ENCODE data around the gene U2SURP. TPM values are rescaled to one million over a fixed set of nuclear protein-coding genes. Genes with fewer than 3 reads are reported as not detected.
"Not testable (repeated sequence)": the region's sequence is repeated elsewhere in the genome, so short reads cannot be mapped to it uniquely, and the experiment has no call there.

Gene U2SURP
- total RNA-seq, 1 donor from 2014 or later: 73.6 TPM

DNA sequence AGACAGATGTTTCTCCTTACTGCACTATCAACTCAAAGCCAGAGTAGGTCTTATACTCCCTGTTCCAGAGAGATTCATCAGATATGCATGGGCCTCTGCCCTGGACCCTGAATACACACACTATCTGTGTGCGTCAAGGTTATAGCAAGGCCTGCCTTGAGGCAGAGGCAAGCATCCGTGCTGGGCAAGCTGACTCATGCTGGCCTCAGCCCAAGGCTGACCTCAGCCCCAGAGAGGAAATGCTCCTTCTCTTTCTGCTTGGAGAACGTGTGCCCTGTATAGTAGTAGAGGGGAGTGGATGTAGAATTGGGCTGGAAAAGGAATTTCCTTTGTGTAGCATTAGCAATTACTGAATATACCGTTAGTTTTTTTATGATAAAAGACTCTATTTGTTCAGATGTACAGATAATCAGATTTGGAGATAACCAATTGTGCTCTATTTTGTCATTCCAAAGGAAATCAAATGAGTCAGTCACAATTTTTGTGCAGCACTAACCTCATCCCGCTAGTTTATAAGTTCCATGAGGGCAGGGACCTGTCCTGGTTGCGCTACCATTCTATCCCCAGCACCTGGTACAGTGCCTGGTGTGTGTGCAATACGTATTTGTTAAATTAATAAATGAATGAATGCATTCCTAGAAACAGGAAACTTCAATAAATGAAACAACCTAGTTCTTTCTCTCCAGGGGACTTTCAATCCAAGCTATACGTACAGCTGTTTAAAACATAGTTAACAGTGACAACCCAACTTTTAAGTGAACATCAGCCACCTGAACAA is 24.6 kb upstream of the U2SURP start:
- DNase-seq (ENCODE audit: low read depth): peak; percentile 93

DNA sequence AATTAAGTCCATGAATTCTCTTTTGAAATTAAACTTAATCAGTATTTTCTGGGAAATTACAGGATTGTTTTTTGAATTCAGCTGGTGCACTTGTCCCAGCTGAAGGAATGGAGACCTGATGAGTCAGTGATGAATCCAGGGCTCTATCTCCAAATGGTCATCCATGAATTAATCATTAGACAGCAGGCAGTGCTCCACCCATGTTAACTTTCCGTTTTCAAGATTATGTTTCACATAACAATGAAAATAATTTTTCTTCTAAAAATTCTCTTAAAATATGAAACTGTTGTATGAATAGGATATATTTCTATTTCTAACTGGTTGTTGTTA is 24.0 kb upstream of the U2SURP start:
- DNase-seq (ENCODE audit: low read depth): peak; percentile 73

DNA sequence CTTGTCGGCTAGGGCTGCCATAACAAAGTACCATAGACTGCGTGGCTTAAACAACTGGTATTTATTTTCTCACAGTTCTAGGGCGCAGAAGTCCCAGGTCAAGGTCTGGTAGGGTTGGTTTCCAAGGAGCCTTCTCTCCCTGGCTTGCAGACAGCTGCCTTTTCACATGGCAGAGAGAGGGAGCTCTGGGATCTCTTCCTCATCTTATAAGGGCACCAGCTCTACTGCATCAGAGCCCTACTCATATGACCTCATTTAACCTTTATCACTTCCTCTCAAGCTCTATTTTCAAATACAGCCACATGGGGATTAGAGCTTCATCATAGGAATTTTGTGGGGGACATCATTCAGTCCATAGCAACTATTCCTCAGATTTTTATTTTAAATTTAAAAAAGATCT is 20.3 kb upstream of the U2SURP start:
- DNase-seq (ENCODE audit: low read depth): no peak

DNA sequence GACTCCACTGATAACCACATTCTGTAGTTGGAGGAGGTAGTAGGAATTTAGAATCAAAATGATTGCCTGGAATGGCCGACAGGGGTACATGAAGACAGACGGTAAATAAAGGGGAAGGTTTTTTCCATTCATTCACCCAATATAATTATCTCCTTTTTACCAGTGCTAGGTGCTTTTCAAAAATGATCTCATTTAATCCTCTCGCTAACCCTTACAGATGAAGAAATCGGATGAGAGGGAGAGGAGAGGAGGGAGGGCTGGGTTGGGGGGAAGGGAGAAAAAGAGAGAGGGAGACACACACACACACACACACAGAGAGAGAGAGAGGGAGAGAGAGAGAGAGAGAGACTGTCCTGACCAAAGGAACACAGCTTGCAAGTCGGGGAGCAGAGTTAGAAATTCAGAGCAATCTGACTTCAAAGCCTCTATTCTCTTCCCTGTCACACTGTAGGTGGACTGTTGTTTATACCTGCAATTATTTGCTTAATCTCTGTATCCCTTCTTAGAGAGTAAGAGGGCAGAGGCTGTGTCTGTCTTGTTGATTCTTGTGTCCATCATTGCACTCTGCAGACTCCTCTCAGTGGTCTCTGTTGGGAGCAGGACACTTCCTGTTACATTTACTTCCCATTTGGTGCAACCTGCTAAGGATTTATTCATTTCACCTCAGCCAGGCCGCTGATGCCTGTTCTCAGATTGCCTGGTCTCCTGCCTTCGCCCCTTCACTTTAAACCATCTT is 19.2 kb upstream of the U2SURP start:
- no peak for DNase-seq (ENCODE audit: low read depth)

DNA sequence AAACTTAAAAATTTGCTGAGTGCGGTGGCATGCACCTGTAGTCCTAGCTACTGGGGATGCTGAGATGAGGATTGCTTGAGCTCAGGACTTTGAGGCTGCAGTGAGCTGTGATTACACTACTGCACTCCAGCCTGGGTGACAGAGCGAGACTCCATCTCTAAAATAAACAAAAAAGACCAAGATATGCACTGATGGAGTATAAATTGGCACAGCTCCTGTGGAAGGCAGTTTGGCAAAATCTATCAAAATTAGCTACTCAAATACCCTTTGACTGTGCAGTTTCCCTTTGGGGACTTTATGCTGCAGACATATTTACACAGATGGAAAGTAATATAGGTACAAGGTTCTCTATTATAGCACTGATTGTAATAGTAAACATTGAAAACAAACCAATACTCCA is 18.1 kb upstream of the U2SURP start:
- DNase-seq (ENCODE audit: low read depth): no peak

GRCh38 chr3:142984255-142984654 is 17.1 kb upstream of the U2SURP start:
- DNase-seq (ENCODE audit: low read depth): no peak

GRCh38 chr3:142987080-142987700 is 14.2 kb upstream of the U2SURP start:
- DNase-seq (ENCODE audit: low read depth): peak; percentile 58

DNA sequence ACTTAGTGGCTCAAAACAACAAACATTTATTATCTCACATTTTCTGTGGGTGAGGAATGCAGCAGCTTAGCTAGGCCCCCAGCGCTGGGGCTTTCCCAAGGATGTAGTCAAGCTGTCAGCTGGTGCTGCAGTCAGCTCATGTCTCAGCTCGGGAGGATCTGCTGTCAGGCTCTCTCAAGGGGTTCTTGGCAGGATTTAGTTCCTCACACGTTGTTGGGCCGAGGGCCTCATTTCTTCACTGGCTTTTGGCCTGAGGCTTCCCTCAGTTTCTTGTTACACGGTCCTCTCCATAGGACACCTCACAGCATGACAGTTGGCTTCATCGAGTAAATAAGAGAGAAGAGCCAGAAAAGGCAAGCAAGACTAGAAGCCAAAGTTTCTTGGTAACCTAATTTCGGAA is 13.7 kb upstream of the U2SURP start:
- peak; percentile 26 for DNase-seq (ENCODE audit: low read depth)

- DNase-seq (ENCODE audit: low read depth): not testable (repeated sequence)
Measured at GRCh38 chr3:142988221-142988620, 13.1 kb upstream of the U2SURP start.

DNA sequence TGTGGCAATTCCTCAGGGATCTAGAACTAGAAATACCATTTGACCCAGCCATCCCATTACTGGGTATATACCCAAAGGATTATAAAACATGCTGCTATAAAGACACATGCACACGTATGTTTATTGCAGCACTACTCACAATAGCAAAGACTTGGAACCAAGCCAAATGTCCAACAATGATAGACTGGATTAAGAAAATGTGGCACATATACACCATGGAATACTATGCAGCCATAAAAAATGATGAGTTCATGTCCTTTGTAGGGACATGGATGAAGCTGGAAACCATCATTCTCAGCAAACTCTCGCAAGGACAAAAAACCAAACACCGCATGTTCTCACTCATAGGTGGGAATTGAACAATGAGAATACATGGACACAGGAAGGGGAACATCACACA is 12.5 kb upstream of the U2SURP start:
- not testable (repeated sequence) for DNase-seq (ENCODE audit: low read depth)

DNA sequence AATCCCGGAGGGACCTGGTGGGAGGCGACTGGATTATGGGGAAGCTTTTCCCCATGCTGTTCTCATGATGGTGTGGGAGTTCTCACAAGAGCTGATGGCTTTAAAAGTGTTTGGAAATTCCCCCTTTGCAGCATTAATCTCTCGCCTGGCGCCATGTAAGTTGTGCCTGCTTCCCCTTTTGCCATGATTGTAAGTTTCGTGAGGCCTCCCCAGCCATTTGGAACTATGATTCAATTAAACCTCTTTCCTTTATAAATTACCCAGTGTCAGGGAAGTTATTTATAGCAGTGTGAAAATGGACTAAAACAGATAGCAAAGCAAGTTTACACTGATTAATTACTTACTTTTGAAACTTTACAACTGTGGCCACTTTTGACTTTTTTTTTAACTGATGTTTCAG is 10.6 kb upstream of the U2SURP start:
- no peak for DNase-seq (ENCODE audit: low read depth)

DNA sequence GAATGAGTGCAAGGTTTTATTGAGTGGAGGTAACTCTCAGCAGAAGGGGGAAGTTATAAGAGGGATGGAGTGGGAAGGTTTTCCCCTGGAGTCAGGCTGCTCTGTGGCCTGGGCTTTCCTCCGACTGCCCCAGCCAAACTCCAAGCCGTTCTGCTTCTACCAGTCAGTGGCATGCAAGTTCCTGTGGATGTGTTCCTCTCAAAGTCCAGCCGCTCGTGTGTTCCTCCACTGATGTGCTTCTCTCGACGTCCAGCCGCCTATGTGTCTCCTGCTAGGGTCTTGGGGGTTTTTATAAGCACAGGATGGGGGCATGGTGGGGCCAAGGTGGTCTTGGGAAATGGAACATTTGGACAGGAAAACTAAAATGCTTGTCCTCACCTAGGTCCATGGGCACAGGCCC is 9.0 kb upstream of the U2SURP start:
- no peak for DNase-seq (ENCODE audit: low read depth)

GRCh38 chr3:142993958-142994442 is 7.4 kb upstream of the U2SURP start:
- DNase-seq (ENCODE audit: low read depth): peak; percentile 78

GRCh38 chr3:142997330-142997729 is 4.0 kb upstream of the U2SURP start:
- DNase-seq (ENCODE audit: low read depth): peak; percentile 83

GRCh38 chr3:142998439-142998838 is 2.9 kb upstream of the U2SURP start:
- DNase-seq (ENCODE audit: low read depth): no peak

DNA sequence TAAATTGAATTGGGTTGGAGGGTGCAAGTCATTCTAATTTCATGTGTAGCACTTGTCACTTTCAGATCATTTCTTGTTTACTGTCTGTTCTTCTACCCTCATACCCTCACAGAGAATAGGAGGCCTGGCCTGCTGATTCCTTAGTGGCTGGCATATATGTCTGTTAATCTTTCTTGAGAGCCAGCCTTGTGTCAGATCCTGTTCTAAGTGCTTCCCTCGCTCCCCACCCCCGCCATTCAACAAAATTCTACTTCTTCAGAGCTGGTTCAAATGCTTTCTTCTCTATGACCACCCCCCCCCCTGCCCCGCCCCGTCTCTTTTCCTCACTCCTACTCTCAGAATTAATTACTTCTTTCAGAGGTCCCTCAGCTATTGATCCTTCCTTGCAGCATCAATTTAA is 1.5 kb upstream of the U2SURP start:
- DNase-seq (ENCODE audit: low read depth): peak; percentile 40

GRCh38 chr3:143000528-143000927 is 842 bp upstream of the U2SURP start:
- DNase-seq (ENCODE audit: low read depth): peak; percentile 82

DNA sequence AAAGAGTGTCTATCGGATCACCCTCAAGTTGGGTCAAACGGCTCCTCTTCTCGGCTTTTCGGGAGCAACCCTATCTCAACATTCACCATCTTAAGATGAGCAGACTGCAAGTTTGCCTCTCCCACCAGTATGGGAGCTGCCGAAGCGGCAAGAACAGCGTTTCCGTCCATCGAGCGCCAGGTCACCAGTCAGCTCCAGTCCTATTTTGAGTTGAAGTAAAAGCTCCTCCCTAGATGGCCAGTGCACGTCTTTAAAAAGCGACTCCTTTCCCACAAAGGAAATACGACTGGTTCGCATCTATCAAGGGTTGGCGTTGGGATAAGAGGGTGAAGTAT is 369 bp upstream of the U2SURP start:
- no peak for DNase-seq (ENCODE audit: low read depth)

DNA sequence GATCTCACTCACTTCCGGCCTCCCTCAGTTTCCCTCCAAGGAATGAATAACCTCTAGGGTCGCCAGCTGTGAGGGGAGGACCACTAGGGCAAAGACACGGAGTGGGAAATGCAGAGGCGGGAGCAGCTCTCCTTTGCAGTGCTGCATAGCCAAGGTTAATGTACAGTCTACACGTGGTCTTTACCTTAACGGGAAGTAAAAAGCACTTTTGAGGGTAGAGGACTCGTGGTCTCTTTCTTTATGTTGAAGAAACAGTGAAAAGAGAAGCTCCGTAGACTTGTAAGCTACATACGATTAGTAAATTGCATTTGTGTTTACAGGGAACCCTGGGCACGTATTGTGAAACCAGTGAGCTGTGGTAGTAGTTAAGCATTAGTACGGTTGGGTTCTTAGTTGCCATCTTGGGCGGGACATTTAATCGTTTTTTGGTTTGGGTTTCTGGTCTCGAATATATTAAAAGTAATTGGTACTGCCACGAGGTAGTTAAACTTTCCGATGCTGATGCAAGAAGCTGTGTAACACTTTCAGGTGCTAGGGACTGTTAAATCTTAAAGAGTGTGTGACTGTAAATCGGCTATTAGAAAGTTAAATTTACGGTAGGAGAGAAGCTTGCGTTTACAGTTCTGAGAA is 828 bp downstream of the U2SURP start:
- peak; percentile 73 for DNase-seq (ENCODE audit: low read depth)

DNA sequence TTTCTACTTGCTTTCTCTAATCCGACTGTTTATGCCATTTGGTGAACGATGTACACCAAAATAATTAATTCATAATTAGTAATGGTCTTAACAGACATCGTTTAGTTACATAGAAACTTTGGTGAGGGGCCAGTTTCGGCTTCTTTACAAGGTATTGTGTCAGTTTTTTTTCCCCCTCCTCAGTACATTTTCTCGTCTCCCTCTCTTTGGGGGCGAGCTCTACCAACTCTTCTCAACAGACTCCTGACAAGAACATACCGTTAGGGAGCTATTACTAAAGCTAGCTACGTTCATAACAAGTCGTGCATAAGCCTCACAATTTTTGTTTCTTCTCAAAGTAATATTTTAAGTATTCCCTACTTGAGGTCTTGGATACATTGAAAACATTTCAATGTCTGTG is 1.4 kb downstream of the U2SURP start:
- no peak for DNase-seq (ENCODE audit: low read depth)

DNA sequence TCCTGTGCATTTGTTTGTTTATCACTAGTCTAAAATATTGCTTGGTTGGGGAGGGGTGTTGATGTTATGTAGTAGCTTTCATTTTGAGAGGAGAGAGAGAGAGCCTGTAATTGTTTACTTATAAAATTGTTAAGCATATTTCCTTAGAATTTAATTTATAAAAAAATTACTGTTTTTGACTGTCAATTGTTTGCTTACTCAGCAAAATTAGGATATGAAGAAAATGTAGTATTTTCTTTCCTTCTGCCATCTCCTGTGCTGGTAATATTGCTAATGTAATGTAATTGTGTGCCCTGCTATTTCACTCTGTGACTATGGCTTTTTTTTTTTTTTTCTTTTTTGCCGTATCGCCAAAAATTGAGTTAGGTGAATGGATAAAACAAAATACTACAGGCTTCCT is 3.5 kb downstream of the U2SURP start:
- DNase-seq (ENCODE audit: low read depth): no peak

GRCh38 chr3:143010024-143010423 is 8.7 kb downstream of the U2SURP start:
- DNase-seq (ENCODE audit: low read depth): no peak

GRCh38 chr3:143011705-143012104 is 10.3 kb downstream of the U2SURP start:
- peak; percentile 6 for DNase-seq (ENCODE audit: low read depth)
